ENCODE results near the gene POLE.

- TF ChIP-seq, protein P1, sequence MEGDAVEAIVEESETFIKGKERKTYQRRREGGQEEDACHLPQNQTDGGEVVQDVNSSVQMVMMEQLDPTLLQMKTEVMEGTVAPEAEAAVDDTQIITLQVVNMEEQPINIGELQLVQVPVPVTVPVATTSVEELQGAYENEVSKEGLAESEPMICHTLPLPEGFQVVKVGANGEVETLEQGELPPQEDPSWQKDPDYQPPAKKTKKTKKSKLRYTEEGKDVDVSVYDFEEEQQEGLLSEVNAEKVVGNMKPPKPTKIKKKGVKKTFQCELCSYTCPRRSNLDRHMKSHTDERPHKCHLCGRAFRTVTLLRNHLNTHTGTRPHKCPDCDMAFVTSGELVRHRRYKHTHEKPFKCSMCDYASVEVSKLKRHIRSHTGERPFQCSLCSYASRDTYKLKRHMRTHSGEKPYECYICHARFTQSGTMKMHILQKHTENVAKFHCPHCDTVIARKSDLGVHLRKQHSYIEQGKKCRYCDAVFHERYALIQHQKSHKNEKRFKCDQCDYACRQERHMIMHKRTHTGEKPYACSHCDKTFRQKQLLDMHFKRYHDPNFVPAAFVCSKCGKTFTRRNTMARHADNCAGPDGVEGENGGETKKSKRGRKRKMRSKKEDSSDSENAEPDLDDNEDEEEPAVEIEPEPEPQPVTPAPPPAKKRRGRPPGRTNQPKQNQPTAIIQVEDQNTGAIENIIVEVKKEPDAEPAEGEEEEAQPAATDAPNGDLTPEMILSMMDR (IDR thresholded peaks at IDR 0.05): no peak
- TF ChIP-seq POLR2A (IDR thresholded peaks at IDR 0.05): no peak
These were observed 94.7 kb downstream of the POLE start for GRCh38 chr12:132592282-132592970.

Measured in esophagus squamous epithelium (tissue), 4 donors.